GM10266 (cell line): ENCODE measurements around the gene CACNA1S.
A peak's percentile ranks its signal among the peaks of the same experiment; 100 is the strongest.

Source experiments
- DNase-seq: peaks from one replicate; pipeline ENCODE4 v3.0.0; 2012; ENCODE audit errors: extremely low spot score
- CTCF ChIP-seq: IDR thresholded peaks from 2 replicates; pipeline ENCODE4 v1.5.1; 2012; ENCODE audit warnings: mild to moderate bottlenecking, low read depth; ENCODE audit not compliant: control insufficient read depth, insufficient read depth; ENCODE audit errors: missing control alignments

CACNA1S gene

GRCh38 chr1:201112173-201112731 is at the start of gene CACNA1S:
Gene CACNA1S, minus strand, starts transcription at chr1:201112426. Its CDS starts 87 bp downstream, at chr1:201112339.
- no peak for TF ChIP-seq CTCF
- DNase-seq: no peak

- no peak for DNase-seq
- no peak for TF ChIP-seq CTCF
Observed at GRCh38 chr1:201157949-201158348, 45.7 kb upstream of the CACNA1S start.

GRCh38 chr1:201156819-201157218 is 44.6 kb upstream of the CACNA1S start:
- no peak for DNase-seq
- no peak for TF ChIP-seq CTCF

GRCh38 chr1:201156346-201156745 is 44.1 kb upstream of the CACNA1S start:
- no peak for DNase-seq
- no peak for TF ChIP-seq CTCF

GRCh38 chr1:201155354-201155753 is 43.1 kb upstream of the CACNA1S start:
- DNase-seq: no peak
- no peak for TF ChIP-seq CTCF

- peak; percentile 95 for DNase-seq
- TF ChIP-seq CTCF: no peak
Observed at GRCh38 chr1:201154389-201155165, 42.4 kb upstream of the CACNA1S start, which contains the start of gene TMEM9. Gene TMEM9, minus strand, starts transcription at chr1:201154474. Its CDS starts 551 bp downstream, at chr1:201153923.

GRCh38 chr1:201153474-201154388 is 41.5 kb upstream of the CACNA1S start:
- DNase-seq: no peak
- TF ChIP-seq CTCF: no peak
